Neural progenitor cell (in vitro differentiated cells): Measurements from ENCODE around the gene HIPK2. TPM values are rescaled to one million over a fixed set of nuclear protein-coding genes. Genes with fewer than 3 reads are reported as not detected.
A peak's percentile ranks its signal among the peaks of the same experiment; 100 is the strongest.

Experiments used
- DNase-seq: peaks from one replicate; pipeline ENCODE4 v3.0.0-alpha.2; 2016; ENCODE audit warnings: low spot score
- H2AFZ ChIP-seq: fragments of 200-600 bp; sonication (generic); replicated peaks from 2 replicates; pipeline ENCODE4 v1.6.1; 2016; ENCODE audit warnings: antibody characterized with exemption
- H3F3A ChIP-seq: fragments of 200-600 bp; sonication (generic); 2 replicates; pipeline ENCODE4 v1.6.1; 2016; ENCODE audit warnings: antibody characterized with exemption, low read depth
- H3K27ac ChIP-seq: fragments of 200-600 bp; sonication (generic); 2 replicates; pipeline ENCODE4 v1.5.1; 2016; ENCODE audit warnings: mild to moderate bottlenecking
- H3K27me3 ChIP-seq: fragments of 200-600 bp; sonication (generic); 2 replicates; pipeline ENCODE4 v1.6.1; 2016; ENCODE audit warnings: mild to moderate bottlenecking, moderate library complexity
- H3K36me3 ChIP-seq: fragments of 200-600 bp; sonication (generic); 2 replicates; pipeline ENCODE4 v1.5.1; 2016
- H3K4me1 ChIP-seq: fragments of 200-600 bp; sonication (generic); 2 replicates; pipeline ENCODE4 v1.6.1; 2016; ENCODE audit warnings: mixed run types
- H3K4me2 ChIP-seq: fragments of 200-600 bp; sonication (generic); 2 replicates; pipeline ENCODE4 v1.6.1; 2016
- H3K4me3 ChIP-seq: fragments of 200-600 bp; sonication (generic); 2 replicates; pipeline ENCODE4 v1.5.1; 2016
- H3K79me2 ChIP-seq: fragments of 200-600 bp; sonication (generic); 2 replicates; pipeline ENCODE4 v1.6.1; 2016; ENCODE audit warnings: low read depth
- H3K9ac ChIP-seq: fragments of 200-600 bp; sonication (generic); 2 replicates; pipeline ENCODE4 v1.6.1; 2016
- H3K9me3 ChIP-seq: fragments of 200-600 bp; sonication (generic); 2 replicates; pipeline ENCODE4 v1.5.1; 2016; ENCODE audit warnings: low read depth
- H4K20me1 ChIP-seq: fragments of 200-600 bp; sonication (generic); 2 replicates; pipeline ENCODE4 v1.6.1; 2016; ENCODE audit warnings: low read depth
- H3K27ac Mint-ChIP-seq: 3 replicates; pipeline ENCODE4 v1.8.0; 2021; ENCODE audit warnings: mixed read lengths
- H3K27me3 Mint-ChIP-seq: 2 replicates; pipeline ENCODE4 v1.8.0; 2022; ENCODE audit warnings: low read depth, mild to moderate bottlenecking, inconsistent platforms, moderate library complexity, mixed read lengths; ENCODE audit not compliant: insufficient read depth
- H3K36me3 Mint-ChIP-seq: 3 replicates; pipeline ENCODE4 v1.8.0; 2021; ENCODE audit warnings: mixed read lengths
- H3K4me1 Mint-ChIP-seq: 3 replicates; pipeline ENCODE4 v1.8.0; 2021; ENCODE audit warnings: mixed read lengths
- H3K4me3 Mint-ChIP-seq: 3 replicates; pipeline ENCODE4 v1.8.0; 2021; ENCODE audit warnings: mild to moderate bottlenecking, moderate library complexity, mixed read lengths
- H3K9me3 Mint-ChIP-seq: 3 replicates; pipeline ENCODE4 v1.8.0; 2020; ENCODE audit warnings: mixed read lengths
- CTCF ChIP-seq: fragments of 200-600 bp; sonication (generic); IDR thresholded peaks from 2 replicates; pipeline ENCODE4 v1.5.1; 2017; ENCODE audit warnings: antibody characterized with exemption, mild to moderate bottlenecking
- EZH2 ChIP-seq: fragments of 200-600 bp; sonication (generic); IDR thresholded peaks from 2 replicates; pipeline ENCODE4 v1.6.1; 2017; ENCODE audit warnings: antibody characterized with exemption, mild to moderate bottlenecking, moderate library complexity
- EZH2phosphoT487 ChIP-seq: fragments of 200-600 bp; sonication (generic); IDR thresholded peaks from 2 replicates; pipeline ENCODE4 v1.6.1; 2017; ENCODE audit warnings: antibody characterized with exemption
- total RNA-seq: library from RNA; depleted of rRNA; stranded (reverse); fragments of >200 nt; gene quantifications from 2 replicates; pipeline ENCODE4 v1.2.3, GENCODE V29; 2015; ENCODE audit warnings: low replicate concordance

HIPK2 gene
- total RNA-seq, 1 donor from 2014 or later: 12.8 TPM

GRCh38 chr7:139745678-139746143 lies 32.1 kb downstream of the HIPK2 start:
- Mint-ChIP-seq H3K4me1 (peaks cover 33% of the 10 kb centered on the region), H3K4me3 (no peak overlapping the region), H3K36me3 (peaks cover 2% of the 10 kb centered on the region), H3K27me3 (no peaks in the 10 kb centered on the region), H3K27ac (peak overlapping the region; percentile 89), H3K9me3 (no peaks in the 10 kb centered on the region)
- H2AFZ ChIP-seq: no peak overlapping the region
- peaks cover 74% of the 10 kb centered on the region for H3K79me2 ChIP-seq
- peaks cover 28% of the 10 kb centered on the region for H3F3A ChIP-seq
- TF ChIP-seq EZH2: no peak
- no peak for TF ChIP-seq EZH2phosphoT487
- no peak for TF ChIP-seq CTCF
- H3K4me1 ChIP-seq: peaks cover 25% of the 10 kb centered on the region
- no peaks in the 10 kb centered on the region for H3K9me3 ChIP-seq
- peak overlapping the region; percentile 33 for H3K4me2 ChIP-seq
- H3K27me3 ChIP-seq: no peaks in the 10 kb centered on the region
- H4K20me1 ChIP-seq: peaks cover 80% of the 10 kb centered on the region
- H3K27ac ChIP-seq: peak overlapping the region; percentile 76
- DNase-seq: peak; percentile 34
- no peak overlapping the region for H3K4me3 ChIP-seq
- no peak overlapping the region for H3K9ac ChIP-seq
- H3K36me3 ChIP-seq: no peaks in the 10 kb centered on the region

- Histone ChIP-seq H3K36me3 (no peaks in the 10 kb centered on the region), H3K4me1 (peaks cover 25% of the 10 kb centered on the region), H4K20me1 (peaks cover 80% of the 10 kb centered on the region), H3K27ac (peak overlapping the region; percentile 76), H3K27me3 (no peaks in the 10 kb centered on the region), H3K9ac (no peak overlapping the region), H3F3A (peaks cover 28% of the 10 kb centered on the region), H2AFZ (no peak overlapping the region), H3K4me3 (no peak overlapping the region), H3K4me2 (peak overlapping the region; percentile 33), H3K9me3 (no peaks in the 10 kb centered on the region), H3K79me2 (peaks cover 67% of the 10 kb centered on the region)
- TF ChIP-seq EZH2phosphoT487 (no peak), EZH2 (no peak), CTCF (no peak)
- H3K9me3 Mint-ChIP-seq: no peaks in the 10 kb centered on the region
- no peak overlapping the region for H3K27ac Mint-ChIP-seq
- DNase-seq: no peak
- peak overlapping the region; percentile 1 for H3K4me3 Mint-ChIP-seq
- H3K27me3 Mint-ChIP-seq: no peaks in the 10 kb centered on the region
- H3K36me3 Mint-ChIP-seq: peaks cover 2% of the 10 kb centered on the region
- H3K4me1 Mint-ChIP-seq: peaks cover 33% of the 10 kb centered on the region
Observed at GRCh38 chr7:139744768-139745677, 32.8 kb downstream of the HIPK2 start.

- H4K20me1 ChIP-seq: peaks cover 76% of the 10 kb centered on the region
- H3K27ac Mint-ChIP-seq: no peak overlapping the region
- no peak overlapping the region for H3K4me3 ChIP-seq
- no peak overlapping the region for H3K4me3 Mint-ChIP-seq
- H3K27ac ChIP-seq: no peak overlapping the region
- H3K9me3 Mint-ChIP-seq: no peaks in the 10 kb centered on the region
- H3K4me1 ChIP-seq: peaks cover 25% of the 10 kb centered on the region
- peaks cover 2% of the 10 kb centered on the region for H3K36me3 Mint-ChIP-seq
- TF ChIP-seq EZH2phosphoT487 (no peak), EZH2 (no peak), CTCF (no peak)
- DNase-seq: no peak
- H3K27me3 ChIP-seq: no peaks in the 10 kb centered on the region
- no peaks in the 10 kb centered on the region for H3K36me3 ChIP-seq
- H3K27me3 Mint-ChIP-seq: no peaks in the 10 kb centered on the region
- peaks cover 59% of the 10 kb centered on the region for H3K79me2 ChIP-seq
- H3K9me3 ChIP-seq: no peaks in the 10 kb centered on the region
- H3K4me1 Mint-ChIP-seq: peaks cover 33% of the 10 kb centered on the region
- H3K4me2 ChIP-seq: no peak overlapping the region
- no peak overlapping the region for H2AFZ ChIP-seq
- peaks cover 28% of the 10 kb centered on the region for H3F3A ChIP-seq
- H3K9ac ChIP-seq: no peak overlapping the region
Observed at GRCh38 chr7:139743967-139744767, 33.6 kb downstream of the HIPK2 start.
